Measurements from ENCODE around the gene OR14C36. TPM values are rescaled to one million over a fixed set of nuclear protein-coding genes. Genes with fewer than 3 reads are reported as not detected.

Gene OR14C36
- total RNA-seq, 1 experiment from 2014 or later: not detected

GRCh38 chr1:248316796-248317195, 31.8 kb upstream of the OR14C36 start:
- no peak overlapping the region for H3K27ac Mint-ChIP-seq
- TF ChIP-seq NFYB (CRISPR knock-in tag; conservative IDR thresholded peaks at IDR 0.05; ENCODE audit: low read depth) (no peak), STAT6 (CRISPR knock-in tag; conservative IDR thresholded peaks at IDR 0.05; ENCODE audit: low read depth) (no peak), CDX4 (CRISPR knock-in tag; IDR thresholded peaks at IDR 0.05; ENCODE audit: borderline replicate concordance) (no peak), RORB (CRISPR knock-in tag; IDR thresholded peaks at IDR 0.05) (no peak), USF1 (CRISPR knock-in tag; IDR thresholded peaks at IDR 0.05) (no peak), E2F1 (CRISPR knock-in tag; IDR thresholded peaks at IDR 0.05) (no peak), IRF1 (CRISPR knock-in tag; IDR thresholded peaks at IDR 0.05) (no peak), ZMAT4 (CRISPR knock-in tag; IDR thresholded peaks at IDR 0.05) (no peak), GABPB1 (CRISPR knock-in tag; IDR thresholded peaks at IDR 0.05) (no peak), SMAD3 (CRISPR knock-in tag; IDR thresholded peaks at IDR 0.05; ENCODE audit: borderline replicate concordance) (no peak), ATF6 (CRISPR knock-in tag; IDR thresholded peaks at IDR 0.05) (no peak), ZNF281 (CRISPR knock-in tag; IDR thresholded peaks at IDR 0.05) (no peak), ZNF232 (CRISPR knock-in tag; IDR thresholded peaks at IDR 0.05) (no peak), MLX (CRISPR knock-in tag; IDR thresholded peaks at IDR 0.05) (no peak), ZNF121 (CRISPR knock-in tag; IDR thresholded peaks at IDR 0.05) (no peak), PREB (CRISPR knock-in tag; IDR thresholded peaks at IDR 0.05; ENCODE audit: borderline replicate concordance) (no peak), JUN (CRISPR knock-in tag; IDR thresholded peaks at IDR 0.05) (no peak), E2F5 (CRISPR knock-in tag; IDR thresholded peaks at IDR 0.05) (no peak)
- ChIA-PET POLR2A (no interaction called here), CTCF (no interaction called here)
- DNase-seq (ENCODE audit: low spot score) (no peak), ATAC-seq (no peak)
- H3K9me3 Mint-ChIP-seq: peaks cover 91% of the 10 kb centered on the region
- H3K36me3 Mint-ChIP-seq: peaks cover 84% of the 10 kb centered on the region
- H3K4me3 Mint-ChIP-seq: no peak overlapping the region
- peaks cover 19% of the 10 kb centered on the region for H3K27me3 Mint-ChIP-seq (ENCODE audit: low read depth)
- no peaks in the 10 kb centered on the region for H3K4me1 Mint-ChIP-seq
